Fibroblast of lung (primary cell): ENCODE measurements around the gene OS9. TPM values are rescaled to one million over a fixed set of nuclear protein-coding genes. Genes with fewer than 3 reads are reported as not detected.
"Not testable (repeated sequence)": the region's sequence is repeated elsewhere in the genome, so short reads cannot be mapped to it uniquely, and the experiment has no call there.

Experiments
- DNase-seq, 2 donors: peaks; one replicate each; pipeline versions ENCODE4 v3.0.0 to v3.0.0-alpha.2; 2010; ENCODE audit warnings: low read depth in 2 of 2
- H2AFZ ChIP-seq: 2 replicates; pipeline ENCODE4 v1.5.1; 2012; ENCODE audit warnings: low read length, control low read depth, inconsistent platforms
- H3K27ac ChIP-seq: 2 replicates; pipeline ENCODE4 v1.5.1; 2011; ENCODE audit warnings: low read length, control low read depth; ENCODE audit not compliant: insufficient read depth
- H3K27me3 ChIP-seq: 2 replicates; pipeline ENCODE4 v1.5.1; 2011; ENCODE audit warnings: mild to moderate bottlenecking, low read length; ENCODE audit not compliant: control insufficient read depth, insufficient read depth
- H3K36me3 ChIP-seq: 2 replicates; pipeline ENCODE4 v1.5.1; 2011; ENCODE audit warnings: low read length; ENCODE audit not compliant: control insufficient read depth, insufficient read depth
- H3K4me1 ChIP-seq: 2 replicates; pipeline ENCODE4 v1.5.1; 2011; ENCODE audit warnings: low read length; ENCODE audit not compliant: control insufficient read depth, insufficient read depth; ENCODE audit errors: extremely low read depth
- H3K4me2 ChIP-seq: 2 replicates; pipeline ENCODE4 v1.5.1; 2011; ENCODE audit warnings: low read length, control low read depth; ENCODE audit not compliant: insufficient read depth; ENCODE audit errors: extremely low read depth
- H3K4me3 ChIP-seq, 4 experiments: fragments of 200-600 bp in 1 of 4; sonication (generic) in 1 of 4; replicated peaks in 1 of 4; 2 replicates each; pipeline ENCODE4 v1.5.1; 2011 to 2016; ENCODE audit warnings: low read length in 4 of 4, low read depth in 3 of 4, mild to moderate bottlenecking in 3 of 4, control low read depth in 2 of 4, inconsistent platforms in 1 of 4, mixed read lengths in 1 of 4; ENCODE audit not compliant: insufficient read depth in 1 of 4; ENCODE audit errors: control extremely low read depth in 1 of 4
- H3K79me2 ChIP-seq: 2 replicates; pipeline ENCODE4 v1.5.1; 2012; ENCODE audit warnings: mild to moderate bottlenecking, low read length, inconsistent platforms; ENCODE audit not compliant: control insufficient read depth, insufficient read depth
- H3K9ac ChIP-seq: 2 replicates; pipeline ENCODE4 v1.5.1; 2011; ENCODE audit warnings: mild to moderate bottlenecking, low read length, control low read depth; ENCODE audit not compliant: insufficient read depth
- H3K9me3 ChIP-seq: 2 replicates; pipeline ENCODE4 v1.5.1; 2012; ENCODE audit warnings: low read depth, low read length; ENCODE audit not compliant: control insufficient read depth, insufficient read depth
- H4K20me1 ChIP-seq: 2 replicates; pipeline ENCODE4 v1.5.1; 2011; ENCODE audit warnings: low read length; ENCODE audit not compliant: control insufficient read depth, insufficient read depth; ENCODE audit errors: extremely low read depth
- EZH2 ChIP-seq: IDR thresholded peaks from 2 replicates; pipeline ENCODE4 v1.5.1; 2012; ENCODE audit warnings: low read length, control low read depth, mild to moderate bottlenecking; ENCODE audit errors: missing control alignments
- polyA plus RNA-seq, 2 donors: library from polyadenylated mRNA; depleted of rRNA in 1 of 2; stranded (reverse) in 1 of 2; unstranded in 1 of 2; fragments of >200 nt; gene quantifications; 2 replicates each; pipeline ENCODE4 v1.2.1, GENCODE V29; 2011 to 2012; ENCODE audit warnings: missing spikeins in 1 of 2
- total RNA-seq: library from RNA; depleted of rRNA; stranded (reverse); fragments of >200 nt; gene quantifications from 2 replicates; pipeline ENCODE4 v1.2.1, GENCODE V29; 2014
- TF ChIP-seq, protein P1 (sequence below), 2 donors: IDR thresholded peaks in 1 of 2; conservative IDR thresholded peaks in 1 of 2; 1 replicate in 1 of 2; 2 replicates in 1 of 2; pipeline ENCODE4 v1.5.1; 2011 to 2012; ENCODE audit warnings: low read length in 2 of 2, control low read depth in 1 of 2, inconsistent platforms in 1 of 2, low read depth in 1 of 2, mild to moderate bottlenecking in 1 of 2

The OS9 gene
- total and polyA plus RNA-seq, 2 donors (not counting 1 experiment from before 2014, with no cell fraction given), result 170 to 316 TPM

DNA sequence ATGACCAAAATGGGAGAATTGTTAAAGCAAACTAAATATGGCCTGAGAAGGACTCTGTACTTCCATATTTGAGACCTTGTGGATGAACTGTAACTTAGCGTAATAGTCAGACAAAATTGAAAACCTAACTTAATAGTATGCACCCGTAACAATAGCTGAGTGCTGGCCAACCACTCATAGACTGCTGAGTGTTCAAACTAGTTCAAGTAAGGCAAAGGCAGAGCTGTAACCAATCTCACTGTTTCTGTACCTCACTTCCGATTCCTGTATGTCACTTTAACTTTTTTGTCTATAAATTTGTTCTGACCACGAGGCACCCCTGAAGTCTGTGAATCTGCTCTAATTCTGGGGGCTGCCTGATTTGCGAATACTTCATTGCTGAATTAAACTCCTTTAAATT lies 27.0 kb upstream of the OS9 start:
- no peaks in the 10 kb centered on the region for H3K79me2 ChIP-seq
- H3K36me3 ChIP-seq, result no peaks in the 10 kb centered on the region
- no peak overlapping the region for H3K9ac ChIP-seq
- DNase-seq, result no peak
- H4K20me1 ChIP-seq, result no peaks in the 10 kb centered on the region
- H3K27ac ChIP-seq, result no peak overlapping the region
- H2AFZ ChIP-seq, result no peak overlapping the region
- no peaks in the 10 kb centered on the region for H3K4me1 ChIP-seq
- H3K9me3 ChIP-seq, result no peaks in the 10 kb centered on the region
- no peak overlapping the region for H3K4me3 ChIP-seq
- no peak overlapping the region for H3K4me2 ChIP-seq
- TF ChIP-seq EZH2, result no peak
- TF ChIP-seq, protein P1, sequence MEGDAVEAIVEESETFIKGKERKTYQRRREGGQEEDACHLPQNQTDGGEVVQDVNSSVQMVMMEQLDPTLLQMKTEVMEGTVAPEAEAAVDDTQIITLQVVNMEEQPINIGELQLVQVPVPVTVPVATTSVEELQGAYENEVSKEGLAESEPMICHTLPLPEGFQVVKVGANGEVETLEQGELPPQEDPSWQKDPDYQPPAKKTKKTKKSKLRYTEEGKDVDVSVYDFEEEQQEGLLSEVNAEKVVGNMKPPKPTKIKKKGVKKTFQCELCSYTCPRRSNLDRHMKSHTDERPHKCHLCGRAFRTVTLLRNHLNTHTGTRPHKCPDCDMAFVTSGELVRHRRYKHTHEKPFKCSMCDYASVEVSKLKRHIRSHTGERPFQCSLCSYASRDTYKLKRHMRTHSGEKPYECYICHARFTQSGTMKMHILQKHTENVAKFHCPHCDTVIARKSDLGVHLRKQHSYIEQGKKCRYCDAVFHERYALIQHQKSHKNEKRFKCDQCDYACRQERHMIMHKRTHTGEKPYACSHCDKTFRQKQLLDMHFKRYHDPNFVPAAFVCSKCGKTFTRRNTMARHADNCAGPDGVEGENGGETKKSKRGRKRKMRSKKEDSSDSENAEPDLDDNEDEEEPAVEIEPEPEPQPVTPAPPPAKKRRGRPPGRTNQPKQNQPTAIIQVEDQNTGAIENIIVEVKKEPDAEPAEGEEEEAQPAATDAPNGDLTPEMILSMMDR (conservative IDR thresholded peaks at IDR 0.05 in 1 of 2, IDR thresholded peaks at IDR 0.05 in 1 of 2; ENCODE audit: low read depth in 1 of 2, low read length in 2 of 2), result no peak
- no peaks in the 10 kb centered on the region for H3K27me3 ChIP-seq

DNA sequence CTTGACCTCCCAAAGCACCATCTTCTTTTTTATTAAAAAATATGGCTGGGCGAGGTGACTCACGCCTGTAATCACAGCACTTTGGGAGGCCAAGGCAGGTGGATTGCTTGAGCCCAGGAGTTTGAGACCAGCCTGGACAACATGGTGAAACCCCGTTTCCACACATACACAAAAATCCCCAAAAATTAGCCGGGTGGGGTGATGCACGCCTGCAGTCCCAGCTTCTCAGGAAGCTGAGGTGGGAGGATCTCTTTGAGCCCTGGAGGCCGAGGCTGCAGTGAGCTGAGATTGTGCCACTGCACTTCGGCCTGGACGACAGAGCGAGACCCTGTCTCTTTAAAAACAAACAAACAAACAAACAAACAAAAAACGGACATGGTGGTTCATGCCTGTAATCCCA lies 24.2 kb upstream of the OS9 start:
- H3K4me3 ChIP-seq, H3K9me3 ChIP-seq, H3K36me3 ChIP-seq, H3K27ac ChIP-seq, DNase-seq, H3K4me2 ChIP-seq, H3K9ac ChIP-seq, H3K4me1 ChIP-seq, H2AFZ ChIP-seq, H3K27me3 ChIP-seq, H3K79me2 ChIP-seq, H4K20me1 ChIP-seq: not testable (repeated sequence)

- not testable (repeated sequence) for H3K4me1 ChIP-seq, H3K36me3 ChIP-seq, H3K4me3 ChIP-seq, DNase-seq, H3K27ac ChIP-seq, H3K9me3 ChIP-seq, H3K9ac ChIP-seq, H3K4me2 ChIP-seq, H4K20me1 ChIP-seq, H3K79me2 ChIP-seq, H2AFZ ChIP-seq, H3K27me3 ChIP-seq
These were observed 22.1 kb upstream of the OS9 start for GRCh38 chr12:57671811-57672210.

- DNase-seq, result no peak
- no peaks in the 10 kb centered on the region for H3K27me3 ChIP-seq
- TF ChIP-seq, protein P1 (conservative IDR thresholded peaks at IDR 0.05 in 1 of 2, IDR thresholded peaks at IDR 0.05 in 1 of 2; ENCODE audit: low read depth in 1 of 2, low read length in 2 of 2), result no peak
- TF ChIP-seq EZH2, result no peak
- H3K4me3 ChIP-seq, result no peak overlapping the region
- H3K4me2 ChIP-seq, result no peak overlapping the region
- no peak overlapping the region for H3K27ac ChIP-seq
- H3K79me2 ChIP-seq, result no peaks in the 10 kb centered on the region
- no peaks in the 10 kb centered on the region for H3K9me3 ChIP-seq
- no peak overlapping the region for H2AFZ ChIP-seq
- no peaks in the 10 kb centered on the region for H3K4me1 ChIP-seq
- no peaks in the 10 kb centered on the region for H3K36me3 ChIP-seq
- no peaks in the 10 kb centered on the region for H4K20me1 ChIP-seq
- no peak overlapping the region for H3K9ac ChIP-seq
These were observed 21.1 kb upstream of the OS9 start for GRCh38 chr12:57672801-57673200.
